GM18498 (cell line): ENCODE measurements around the gene USF1.
"Not testable (repeated sequence)": the region's sequence is repeated elsewhere in the genome, so short reads cannot be mapped to it uniquely, and the experiment has no call there.

ENCODE experiments used
- ATAC-seq: cut with Tn5 transposase; IDR thresholded peaks from one replicate; pipeline ENCODE4 v1.9.1; 2021; ENCODE audit warnings: mild to moderate bottlenecking, moderate library complexity; ENCODE audit not compliant: unreplicated experiment

Gene USF1

DNA sequence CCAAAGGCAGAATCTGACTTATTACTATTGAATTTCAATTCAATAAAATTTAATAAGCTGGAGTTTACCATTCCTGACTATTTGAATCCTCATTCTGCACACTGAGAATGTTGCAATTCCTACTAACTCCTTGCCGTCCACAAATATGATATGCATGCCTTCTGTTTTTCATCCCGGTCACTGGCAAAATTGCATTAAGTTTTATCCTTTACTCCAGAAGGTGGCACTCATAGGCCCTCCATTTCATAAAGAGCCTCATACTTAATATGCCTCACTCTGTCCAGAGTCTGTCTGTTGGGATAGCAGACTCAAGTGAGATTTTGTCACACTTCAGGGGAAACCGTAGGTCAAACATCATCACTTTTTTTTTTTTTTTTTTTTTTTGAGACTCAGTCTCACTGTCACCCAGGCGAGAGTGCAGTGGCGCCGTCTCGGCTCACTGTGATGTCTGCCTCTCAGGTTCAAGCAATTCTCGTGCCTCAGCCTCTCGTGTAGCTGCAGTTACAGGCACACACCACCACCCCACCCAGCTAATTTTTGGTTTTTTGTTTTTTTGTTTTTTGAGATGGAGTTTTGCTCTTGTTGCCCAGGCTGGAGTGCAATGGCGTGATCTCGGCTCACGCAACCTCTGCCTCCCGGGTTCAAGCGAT lies 52.1 kb downstream of the USF1 start:
- no peak for ATAC-seq

DNA sequence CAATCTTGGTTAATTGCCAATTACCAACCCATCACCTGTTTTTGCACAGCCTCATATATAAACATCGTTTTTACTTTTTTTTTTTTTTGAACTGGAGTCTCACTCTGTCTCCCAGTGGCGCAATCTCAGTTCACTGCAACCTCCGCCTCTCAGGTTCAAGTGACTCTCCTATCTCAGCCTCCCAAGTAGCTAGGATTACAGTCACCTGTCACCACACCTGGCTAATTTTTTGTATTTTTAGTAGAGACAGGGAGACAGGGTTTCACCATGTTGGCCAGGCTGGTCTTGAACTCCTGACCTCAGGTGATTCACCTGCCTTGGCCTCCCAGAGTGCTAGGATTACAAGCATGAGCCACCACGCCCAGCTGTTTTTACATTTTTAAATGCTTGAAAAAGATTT lies 53.7 kb downstream of the USF1 start:
- ATAC-seq = not testable (repeated sequence)
